HG02981 (cell line): ENCODE measurements around the gene STOX2.

Source experiments
- ATAC-seq: cut with Tn5 transposase; IDR thresholded peaks from one replicate; pipeline ENCODE4 v1.9.1; 2021; ENCODE audit warnings: mild to moderate bottlenecking, moderate library complexity; ENCODE audit not compliant: unreplicated experiment

STOX2 gene

GRCh38 chr4:183984566-183984965 is 79.5 kb downstream of the STOX2 start:
- no peak for ATAC-seq

DNA sequence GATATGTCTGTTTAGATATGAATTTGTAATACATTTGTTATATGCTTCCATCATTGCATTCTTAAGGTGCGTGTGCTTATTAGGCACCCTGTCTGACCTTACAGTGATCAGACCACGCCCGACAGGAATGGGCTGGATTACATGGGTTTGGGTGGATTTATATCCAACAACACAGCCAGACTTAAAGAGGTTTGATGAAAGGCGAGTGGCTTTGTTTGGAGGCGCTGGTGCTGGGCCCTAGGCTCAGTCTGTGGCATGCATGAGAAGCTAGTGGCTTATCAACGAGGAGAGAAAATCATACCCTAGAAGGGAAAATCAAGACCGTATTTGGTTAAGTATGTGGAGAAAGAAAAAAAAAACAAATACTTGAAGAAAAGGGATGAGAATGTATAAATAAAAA is 80.7 kb downstream of the STOX2 start:
- no peak for ATAC-seq

- no peak for ATAC-seq
These were observed 81.3 kb downstream of the STOX2 start for GRCh38 chr4:183986291-183986970.

- no peak for ATAC-seq
These were observed 82.2 kb downstream of the STOX2 start for GRCh38 chr4:183986971-183987946.

- ATAC-seq: no peak
These were observed 82.9 kb downstream of the STOX2 start for GRCh38 chr4:183987987-183988392.

DNA sequence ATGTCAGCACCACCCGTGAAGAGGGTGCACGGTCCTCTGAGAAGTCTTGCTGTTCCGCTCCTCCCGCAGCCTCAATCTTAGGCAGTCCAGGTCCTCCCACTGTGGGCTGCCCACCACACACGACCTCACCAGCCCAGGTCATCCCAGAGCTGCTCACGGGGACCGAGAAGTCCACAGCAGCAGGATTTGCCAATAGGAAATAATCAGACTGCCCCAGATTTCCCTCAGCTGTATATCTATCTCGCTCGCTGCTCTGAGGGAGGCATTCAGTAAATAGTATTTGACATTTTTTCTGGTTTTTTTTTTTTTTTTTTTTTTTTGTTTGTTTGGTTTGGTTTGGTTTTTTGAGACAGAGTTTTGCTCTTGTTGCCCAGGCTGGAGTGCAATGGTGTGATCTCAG is 83.8 kb downstream of the STOX2 start:
- no peak for ATAC-seq

- ATAC-seq: no peak
These were observed 84.4 kb downstream of the STOX2 start for GRCh38 chr4:183989461-183989860.

DNA sequence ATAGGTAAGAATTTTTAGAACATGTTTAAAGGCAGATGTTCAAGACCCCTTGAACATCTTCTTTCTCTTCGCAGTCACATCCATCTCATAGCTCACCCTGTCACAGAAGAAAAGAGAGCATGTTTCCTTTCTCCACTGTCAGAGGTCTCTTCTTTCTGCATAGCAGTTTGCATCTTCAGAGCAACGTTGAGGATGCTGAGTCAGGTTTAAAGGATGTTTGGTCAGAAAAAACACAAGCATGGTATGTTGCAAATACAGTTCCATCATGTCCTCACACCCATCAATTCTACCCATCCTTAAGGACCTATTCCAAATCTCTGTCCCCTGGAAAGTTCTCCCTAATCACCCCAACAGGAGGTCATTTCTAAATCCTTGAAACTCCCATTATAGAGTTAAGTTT is 84.8 kb downstream of the STOX2 start:
- ATAC-seq: no peak

DNA sequence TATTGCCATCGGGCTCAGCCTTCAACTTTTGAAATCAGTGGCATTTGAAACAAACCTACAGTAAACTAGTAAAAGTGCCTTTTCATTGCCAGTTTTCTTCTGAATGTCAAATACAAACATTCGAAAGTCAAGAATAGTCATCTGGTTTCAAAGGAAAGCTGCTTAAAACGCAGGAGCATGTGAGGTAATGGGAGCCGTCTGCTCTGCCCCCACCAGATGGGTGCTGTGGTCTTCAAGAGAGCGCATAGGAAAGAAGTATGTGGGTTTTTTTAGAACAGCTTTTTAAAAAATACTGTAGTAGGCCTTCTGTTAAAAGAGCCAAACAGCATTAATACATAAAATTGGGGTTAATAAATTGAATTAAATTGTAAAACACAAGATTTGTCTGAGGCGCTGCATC is 88.6 kb downstream of the STOX2 start:
- no peak for ATAC-seq

- no peak for ATAC-seq
These were observed 90.5 kb downstream of the STOX2 start for GRCh38 chr4:183995570-183995969.

GRCh38 chr4:183996868-183997267 is 91.8 kb downstream of the STOX2 start:
- ATAC-seq: no peak

GRCh38 chr4:183999435-183999834 is 94.3 kb downstream of the STOX2 start:
- ATAC-seq: no peak

DNA sequence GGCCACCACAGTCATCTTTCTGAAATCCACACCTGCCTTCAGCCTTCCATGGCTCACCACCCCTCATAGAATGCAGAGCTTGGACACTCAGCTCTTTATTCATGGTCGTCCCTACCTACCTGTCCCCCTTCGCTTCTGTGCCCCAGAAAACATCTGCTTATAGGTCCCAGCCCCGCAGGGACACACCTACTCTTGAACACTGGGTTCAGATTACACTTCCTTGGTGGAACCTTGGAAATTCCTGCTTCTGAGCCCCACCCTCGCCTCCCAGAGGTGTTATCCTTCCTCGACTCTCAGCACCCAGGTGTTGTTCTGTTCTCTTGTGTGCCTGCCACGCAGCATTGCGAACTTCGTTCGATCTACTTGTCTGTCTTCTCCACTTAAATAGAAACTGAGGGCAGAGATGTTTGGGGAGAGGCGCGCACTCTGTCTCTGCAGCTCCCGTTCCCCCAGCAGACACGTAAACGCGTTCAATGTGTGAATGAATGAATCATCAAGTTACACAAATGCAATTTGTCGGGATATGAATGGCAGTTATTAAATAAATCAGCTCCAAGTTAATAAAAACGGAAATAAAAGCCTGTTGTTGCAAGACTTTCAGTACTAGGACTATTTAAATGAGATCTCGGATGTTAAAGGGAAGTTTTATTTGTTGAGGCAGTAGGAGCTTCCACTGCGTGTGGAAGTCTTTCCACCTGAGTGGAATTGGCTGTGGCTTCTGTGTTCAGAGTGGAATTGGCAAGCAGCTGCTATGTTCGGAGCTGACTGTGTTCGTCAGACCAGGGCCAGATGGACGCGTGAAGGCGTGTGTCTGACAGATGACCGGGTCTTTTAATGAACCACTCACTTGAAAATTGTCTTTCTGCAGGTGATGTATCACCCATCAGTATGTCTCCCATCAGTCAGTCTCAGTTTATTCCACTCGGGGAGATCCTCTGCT is 95.6 kb downstream of the STOX2 start:
- no peak for ATAC-seq

GRCh38 chr4:184003433-184003832 is 98.3 kb downstream of the STOX2 start:
- no peak for ATAC-seq

DNA sequence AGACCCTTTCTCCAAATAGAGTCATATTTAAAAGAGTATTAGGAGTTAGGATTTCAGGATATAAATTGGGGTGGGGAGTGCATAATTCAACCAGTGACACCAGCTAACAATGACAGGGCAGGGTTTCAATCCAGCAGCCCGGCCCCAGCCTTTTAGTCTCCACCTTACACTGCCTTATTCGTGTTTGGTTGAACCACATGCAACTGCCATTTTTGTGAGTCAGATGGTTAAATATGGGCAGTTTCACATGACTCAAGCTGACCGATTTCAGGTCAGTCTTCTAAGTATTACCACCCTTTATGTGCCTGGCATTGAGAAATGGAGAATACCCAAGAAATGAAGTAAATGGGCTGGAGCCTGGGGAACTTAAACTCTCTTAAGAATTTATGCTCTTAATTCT is 102.8 kb downstream of the STOX2 start:
- ATAC-seq: no peak

- no peak for ATAC-seq
These were observed 105.6 kb downstream of the STOX2 start for GRCh38 chr4:184010696-184011095.

- no peak for ATAC-seq
These were observed 106.8 kb downstream of the STOX2 start for GRCh38 chr4:184011826-184012380.

GRCh38 chr4:184012937-184013336 is 107.8 kb downstream of the STOX2 start:
- ATAC-seq: no peak

GRCh38 chr4:184014301-184014700 is 109.2 kb downstream of the STOX2 start:
- no peak for ATAC-seq

- no peak for ATAC-seq
These were observed 111.9 kb downstream of the STOX2 start for GRCh38 chr4:184016759-184017668.
